GM12878 (cell line): Measurements from ENCODE around the gene MARF1. TPM values are rescaled to one million over a fixed set of nuclear protein-coding genes. Genes with fewer than 3 reads are reported as not detected.

Experiments used
- ATAC-seq: fragments of 200-7000 bp; cut with Tn5 transposase; 3 replicates; pipeline ENCODE4 v1.9.1; 2020; ENCODE audit warnings: mild to moderate bottlenecking, moderate library complexity
- BruUV-seq: library from RNA; stranded (reverse); fragments of 400-500 nt; replicated peaks from 2 replicates; lab custom pipeline; 2021; lab: Mats Ljungman, UMichigan
- CTCF ChIA-PET: fragments of 300-600 bp; sonication (Branson Sonifier 250); formaldehyde crosslinking; extraction: SDS; loops from one replicate; lab custom pipeline; 2021; ENCODE audit warnings: inconsistent platforms; lab: Yijun Ruan, JAX
- POLR2A ChIA-PET: fragments of 350-600 bp; formaldehyde crosslinking; extraction: SDS; loops from one replicate; lab custom pipeline; 2021; ENCODE audit warnings: inconsistent platforms; lab: Charles Lee
- RAD21 ChIA-PET: fragments of 300-600 bp; sonication (Branson Sonifier 250); formaldehyde crosslinking; loops from one replicate; lab custom pipeline; 2023; ENCODE audit warnings: antibody characterized with exemption; ENCODE audit not compliant: unreplicated experiment; lab: Charles Lee
- SMC1A ChIA-PET: fragments of 300-600 bp; sonication (Branson Sonifier 250); formaldehyde crosslinking; loops from one replicate; lab custom pipeline; 2023; ENCODE audit not compliant: unreplicated experiment, uncharacterized antibody; lab: Charles Lee
- DNase-seq: peaks from one replicate; pipeline ENCODE4 v3.0.0-alpha.2; 2011; ENCODE audit warnings: low read depth, low spot score
- FAIRE-seq: peaks from 3 replicates; lab custom pipeline; 2011; peaks lifted over from hg19 to GRCh38; lab: Jason Lieb, UNC
- H2AFZ ChIP-seq: 2 replicates; pipeline ENCODE4 v1.6.0; 2011; ENCODE audit warnings: low read depth, low read length, control low read depth; ENCODE audit not compliant: control insufficient read depth
- H3K27ac ChIP-seq: 2 replicates; pipeline ENCODE4 v1.5.1; 2011; ENCODE audit warnings: control low read depth; ENCODE audit not compliant: control insufficient read depth, insufficient read depth
- H3K27me3 ChIP-seq, 2 experiments: replicated peaks in 1 of 2; 2 replicates each; pipeline versions ENCODE4 v1.6.0 to v1.6.1; 2011; ENCODE audit warnings: low read length in 1 of 2; ENCODE audit not compliant: control insufficient read depth in 2 of 2, insufficient read depth in 2 of 2
- H3K36me3 ChIP-seq, 2 experiments: 2 replicates each; pipeline ENCODE4 v1.5.1; 2011; ENCODE audit warnings: low read length in 1 of 2; ENCODE audit not compliant: control insufficient read depth in 2 of 2, insufficient read depth in 2 of 2
- H3K4me1 ChIP-seq: 2 replicates; pipeline ENCODE4 v1.6.1; 2011; ENCODE audit warnings: mild to moderate bottlenecking, low read length, moderate library complexity, mixed read lengths; ENCODE audit not compliant: control insufficient read depth, insufficient read depth
- H3K4me2 ChIP-seq: 2 replicates; pipeline ENCODE4 v1.6.0; 2011; ENCODE audit warnings: control low read depth; ENCODE audit not compliant: control insufficient read depth, insufficient read depth
- H3K4me3 ChIP-seq: fragments of 200-600 bp; sonication (generic); 2 replicates; pipeline ENCODE4 v1.5.1; 2016
- H3K79me2 ChIP-seq: 2 replicates; pipeline ENCODE4 v1.6.0; 2011; ENCODE audit warnings: low read length; ENCODE audit not compliant: control insufficient read depth, insufficient read depth
- H3K9ac ChIP-seq: 2 replicates; pipeline ENCODE4 v1.8.0; 2011; ENCODE audit warnings: low read length, control low read depth, mixed read lengths; ENCODE audit not compliant: control insufficient read depth, insufficient read depth
- H3K9me3 ChIP-seq: replicated peaks from 3 replicates; pipeline ENCODE4 v1.5.1; 2011; ENCODE audit warnings: mild to moderate bottlenecking, low read length; ENCODE audit not compliant: control insufficient read depth, insufficient read depth
- H4K20me1 ChIP-seq: 2 replicates; pipeline ENCODE4 v1.6.0; 2011; ENCODE audit not compliant: control insufficient read depth, insufficient read depth
- BACH1 ChIP-seq: fragments of 450-650 bp; IDR thresholded peaks from 2 replicates; pipeline ENCODE4 v1.6.1; 2017; ENCODE audit warnings: mild to moderate bottlenecking, borderline replicate concordance
- CBFB ChIP-seq: IDR thresholded peaks from 2 replicates; pipeline ENCODE4 v1.6.1; 2016; ENCODE audit warnings: antibody characterized with exemption, low read depth
- HDAC6 ChIP-seq: fragments of 200-600 bp; sonication (generic); IDR thresholded peaks from one replicate; pipeline ENCODE4 v1.8.0; 2017; ENCODE audit warnings: antibody characterized with exemption; ENCODE audit not compliant: unreplicated experiment
- MEF2B ChIP-seq: fragments of 450-650 bp; IDR thresholded peaks from 2 replicates; pipeline ENCODE4 v1.6.1; 2018; ENCODE audit warnings: mild to moderate bottlenecking, moderate library complexity; ENCODE audit not compliant: partially characterized antibody, poor library complexity, severe bottlenecking
- MYB ChIP-seq: fragments of 150-350 bp; IDR thresholded peaks from 2 replicates; pipeline ENCODE4 v1.6.1; 2014; ENCODE audit warnings: mild to moderate bottlenecking, low read depth, low read length, borderline replicate concordance
- NFYA ChIP-seq: IDR thresholded peaks from 2 replicates; pipeline ENCODE4 v1.6.1; 2011; ENCODE audit warnings: low read depth, mild to moderate bottlenecking, low read length, improper control_type of control experiment, borderline replicate concordance
- SMARCA5 ChIP-seq: fragments of 450-650 bp; IDR thresholded peaks from 2 replicates; pipeline ENCODE4 v1.6.1; 2017; ENCODE audit warnings: mild to moderate bottlenecking
- SP1 ChIP-seq: IDR thresholded peaks from one replicate; pipeline ENCODE4 v1.6.1; 2011; ENCODE audit warnings: low read depth, low read length
- STAT1 ChIP-seq: fragments of 450-650 bp; conservative IDR thresholded peaks from 2 replicates; pipeline ENCODE4 v1.6.1; 2014; ENCODE audit warnings: antibody characterized with exemption, mild to moderate bottlenecking
- TAF1 ChIP-seq: IDR thresholded peaks from 2 replicates; pipeline ENCODE4 v1.6.1; 2011; ENCODE audit warnings: mild to moderate bottlenecking, low read depth, low read length, borderline replicate concordance
- TBL1XR1 ChIP-seq: IDR thresholded peaks from 2 replicates; pipeline ENCODE4 v1.6.1; 2012; ENCODE audit warnings: low read depth, low read length, improper control_type of control experiment
- USF1 ChIP-seq: IDR thresholded peaks from 2 replicates; pipeline ENCODE4 v1.6.1; 2011; ENCODE audit warnings: borderline replicate concordance, low read depth, mild to moderate bottlenecking, moderate library complexity, mixed read lengths, low read length; ENCODE audit not compliant: insufficient read depth; ENCODE audit errors: extremely low read length
- ZNF592 ChIP-seq: fragments of 450-650 bp; IDR thresholded peaks from 2 replicates; pipeline ENCODE4 v1.6.1; 2017; ENCODE audit warnings: mild to moderate bottlenecking, moderate library complexity
- WGBS: methylation state at CpG from one replicate; pipeline ENCODE4 v1.1.6; 2016; ENCODE audit warnings: low lambda C conversion rate; ENCODE audit not compliant: insufficient replicate concordance, insufficient coverage; ENCODE audit errors: missing lambda C conversion rate; 5-methylcytosine and 5-hydroxymethylcytosine counted together
- in situ Hi-C: fragments of 300-500 bp; cut with MboI; formaldehyde crosslinking; loops from 9 replicates; pipeline ENCODE4 v1.14.3; 2018; ENCODE audit warnings: mixed read lengths
- intact Hi-C: fragments of 100-400 bp; cut with micrococcal nuclease; formaldehyde crosslinking; loops from one replicate; pipeline ENCODE4 v1.14.2; 2022; ENCODE audit not compliant: unreplicated experiment
- polyA plus RNA-seq, 11 experiments: library from polyadenylated mRNA; depleted of rRNA in 4 of 11; unstranded in 6 of 11; stranded (reverse) in 5 of 11; fragments of >200 nt; fragmentation: Nextera tagmentation in 4 of 11; fragmentation: Illumina TruSeq in 1 of 11; extraction: Ambion mirVana in 4 of 11; extraction: Trizol in 1 of 11; gene quantifications; 1 replicate in 1 of 11; 2 replicates in 10 of 11; pipeline versions ENCODE4 v1.2.1 to v1.2.3, GENCODE V29; 2011 to 2016; ENCODE audit warnings: inconsistent platforms in 2 of 11, missing spikeins in 2 of 11, low read depth in 1 of 11
- total RNA-seq, 4 experiments: library from RNA; depleted of rRNA in 3 of 4; stranded (reverse); fragments of >200 nt in 3 of 4; fragmentation: Illumina TruSeq in 1 of 4; extraction: Trizol in 1 of 4; gene quantifications; 2 replicates each; pipeline versions ENCODE4 v1.2.1 to v1.2.3, GENCODE V29; 2013 to 2021
- TF ChIP-seq, protein P1 (sequence below): fragments of 150-350 bp; IDR thresholded peaks from 2 replicates; pipeline ENCODE4 v1.6.1; 2014; ENCODE audit warnings: mild to moderate bottlenecking, low read depth, low read length

The MARF1 gene
- total and polyA plus RNA-seq, 10 of the 15 experiments (the other 5 are each of a cell fraction or from before 2014, with no cell fraction given), result 4.5 to 40.1 (median 14.0) TPM

GRCh38 chr16:15574614-15574948 lies 68.4 kb downstream of the MARF1 start:
- CTCF ChIA-PET, result no interaction called here
- POLR2A ChIA-PET, result no interaction called here
- BruUV-seq, result no TSS peak
- WGBS, result 79% methylated on average over 10 of the region's 10 CpGs
- Histone ChIP-seq H3K27me3 (no peaks in the 10 kb centered on the region), H4K20me1 (no peaks in the 10 kb centered on the region), H3K27ac (no peak overlapping the region), H3K4me3 (no peak overlapping the region), H3K4me2 (no peak overlapping the region), H3K9ac (no peak overlapping the region), H3K79me2 (no peaks in the 10 kb centered on the region), H3K36me3 (no peaks in the 10 kb centered on the region), H2AFZ (no peak overlapping the region), H3K9me3 (peaks cover 7% of the 10 kb centered on the region; the same call in 1 of the 3 replicates), H3K4me1 (no peaks in the 10 kb centered on the region)
- FAIRE-seq (no peak), ATAC-seq (no peak), DNase-seq (no peak)
- TF ChIP-seq CBFB, result no peak
- no peak for TF ChIP-seq MYB
- no peak for TF ChIP-seq SP1
- no peak for TF ChIP-seq BACH1
- TF ChIP-seq, protein P1, sequence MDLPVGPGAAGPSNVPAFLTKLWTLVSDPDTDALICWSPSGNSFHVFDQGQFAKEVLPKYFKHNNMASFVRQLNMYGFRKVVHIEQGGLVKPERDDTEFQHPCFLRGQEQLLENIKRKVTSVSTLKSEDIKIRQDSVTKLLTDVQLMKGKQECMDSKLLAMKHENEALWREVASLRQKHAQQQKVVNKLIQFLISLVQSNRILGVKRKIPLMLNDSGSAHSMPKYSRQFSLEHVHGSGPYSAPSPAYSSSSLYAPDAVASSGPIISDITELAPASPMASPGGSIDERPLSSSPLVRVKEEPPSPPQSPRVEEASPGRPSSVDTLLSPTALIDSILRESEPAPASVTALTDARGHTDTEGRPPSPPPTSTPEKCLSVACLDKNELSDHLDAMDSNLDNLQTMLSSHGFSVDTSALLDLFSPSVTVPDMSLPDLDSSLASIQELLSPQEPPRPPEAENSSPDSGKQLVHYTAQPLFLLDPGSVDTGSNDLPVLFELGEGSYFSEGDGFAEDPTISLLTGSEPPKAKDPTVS, result no peak
- no peak for TF ChIP-seq USF1
- TF ChIP-seq HDAC6, result no peak
- TF ChIP-seq TBL1XR1, result no peak
- no peak for TF ChIP-seq MEF2B
- TF ChIP-seq STAT1, result no peak
- no peak for TF ChIP-seq NFYA
- no peak for TF ChIP-seq TAF1
- no peak for TF ChIP-seq ZNF592
- no peak for TF ChIP-seq SMARCA5
- intact Hi-C loops (no loop called here), in situ Hi-C loops (loop anchor here (25.0 kb wide), 1 partner anchor 762 kb away; no protein-coding TSS in a partner anchor)
- SMC1A ChIA-PET, result interaction anchor here (0.7 kb wide), 1 partner anchor 560 kb away, joined by 3 read pairs; no protein-coding TSS in a partner anchor
- RAD21 ChIA-PET, result no interaction called here
